Astrocyte (in vitro differentiated cells and primary cell): Measurements from ENCODE around the gene DDX27. TPM values are rescaled to one million over a fixed set of nuclear protein-coding genes. Genes with fewer than 3 reads are reported as not detected.

Source experiments
- DNase-seq: peaks from one replicate; pipeline ENCODE4 v3.0.0-alpha.2; 2010; ENCODE audit warnings: low read depth
- FAIRE-seq: peaks from 2 replicates; lab custom pipeline; 2011; peaks lifted over from hg19 to GRCh38; lab: Jason Lieb, UNC
- H2AFZ ChIP-seq: 2 replicates; pipeline ENCODE4 v1.6.0; 2012; ENCODE audit warnings: low read depth, low read length, inconsistent platforms
- H3K27ac ChIP-seq: 2 replicates; pipeline ENCODE4 v1.5.1; 2011; ENCODE audit warnings: low read depth, low read length, inconsistent platforms
- H3K27me3 ChIP-seq: 2 replicates; pipeline ENCODE4 v1.6.0; 2011; ENCODE audit warnings: low read length, inconsistent platforms; ENCODE audit not compliant: insufficient read depth
- H3K36me3 ChIP-seq: 2 replicates; pipeline ENCODE4 v1.5.1; 2011; ENCODE audit warnings: low read length, inconsistent platforms; ENCODE audit not compliant: insufficient read depth
- H3K4me1 ChIP-seq: 2 replicates; pipeline ENCODE4 v1.5.1; 2011; ENCODE audit warnings: low read length, inconsistent platforms; ENCODE audit not compliant: insufficient read depth
- H3K4me2 ChIP-seq: 2 replicates; pipeline ENCODE4 v1.6.0; 2012; ENCODE audit warnings: low read length, inconsistent platforms
- H3K4me3 ChIP-seq: 2 replicates; pipeline ENCODE4 v1.5.1; 2011; ENCODE audit warnings: low read depth, mild to moderate bottlenecking, low read length, inconsistent platforms; ENCODE audit not compliant: insufficient read depth
- H3K79me2 ChIP-seq: 2 replicates; pipeline ENCODE4 v1.6.0; 2012; ENCODE audit warnings: mild to moderate bottlenecking, low read length, inconsistent platforms; ENCODE audit not compliant: insufficient read depth
- H3K9ac ChIP-seq: 2 replicates; pipeline ENCODE4 v1.6.0; 2012; ENCODE audit warnings: mild to moderate bottlenecking, low read length, inconsistent platforms
- H3K9me3 ChIP-seq: 2 replicates; pipeline ENCODE4 v1.5.1; 2012; ENCODE audit warnings: low read depth, mild to moderate bottlenecking, low read length, inconsistent platforms; ENCODE audit not compliant: insufficient read depth
- H4K20me1 ChIP-seq: 2 replicates; pipeline ENCODE4 v1.6.0; 2012; ENCODE audit warnings: low read length, inconsistent platforms; ENCODE audit not compliant: insufficient read depth
- H3K27ac Mint-ChIP-seq: one replicate; pipeline ENCODE4 v1.8.0; 2021; ENCODE audit warnings: mild to moderate bottlenecking, mixed read lengths; ENCODE audit not compliant: unreplicated experiment
- H3K27me3 Mint-ChIP-seq: one replicate; pipeline ENCODE4 v1.8.0; 2021; ENCODE audit warnings: low read depth, mixed read lengths; ENCODE audit not compliant: unreplicated experiment
- H3K36me3 Mint-ChIP-seq: one replicate; pipeline ENCODE4 v1.8.0; 2021; ENCODE audit warnings: low read depth, mixed read lengths; ENCODE audit not compliant: unreplicated experiment
- H3K4me1 Mint-ChIP-seq: one replicate; pipeline ENCODE4 v1.8.0; 2021; ENCODE audit warnings: low read depth, mixed read lengths; ENCODE audit not compliant: unreplicated experiment
- H3K4me3 Mint-ChIP-seq: one replicate; pipeline ENCODE4 v1.8.0; 2021; ENCODE audit warnings: mild to moderate bottlenecking, moderate library complexity, mixed read lengths; ENCODE audit not compliant: unreplicated experiment
- H3K9me3 Mint-ChIP-seq: one replicate; pipeline ENCODE4 v1.8.0; 2021; ENCODE audit warnings: mild to moderate bottlenecking, mixed read lengths; ENCODE audit not compliant: unreplicated experiment
- EZH2 ChIP-seq: IDR thresholded peaks from 2 replicates; pipeline ENCODE4 v1.6.1; 2012; ENCODE audit warnings: mild to moderate bottlenecking, low read length, inconsistent platforms; ENCODE audit not compliant: insufficient read depth
- total RNA-seq: library from RNA; stranded (reverse); gene quantifications from 2 replicates; pipeline ENCODE4 v1.2.1, GENCODE V29; 2021
- TF ChIP-seq, protein P1 (sequence below): IDR thresholded peaks from 2 replicates; pipeline ENCODE4 v1.5.1; 2011; ENCODE audit warnings: low read depth, mild to moderate bottlenecking, inconsistent platforms, low read length, moderate library complexity; ENCODE audit not compliant: insufficient read depth

DDX27 gene
- total RNA-seq, 1 donor from 2014 or later, result 38.3 TPM

DNA sequence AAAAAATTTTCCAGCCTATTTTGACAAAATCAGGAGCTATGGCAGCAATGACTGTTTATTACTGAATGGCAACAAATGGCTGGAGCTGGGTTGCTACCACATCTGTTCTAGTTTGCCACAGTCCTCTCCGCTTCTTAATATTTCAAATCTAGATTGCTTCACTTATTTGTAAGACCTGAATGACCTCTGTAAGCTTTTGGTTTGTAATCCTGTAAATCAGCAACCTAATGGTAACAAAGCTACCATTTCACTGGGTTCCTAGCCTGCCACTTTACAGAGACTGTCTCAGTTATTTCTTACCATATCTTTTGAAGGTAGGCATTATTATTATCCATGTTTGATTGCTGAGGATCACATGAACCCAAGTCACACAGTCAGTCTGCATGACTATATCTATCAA lies 43.2 kb downstream of the DDX27 start:
- Mint-ChIP-seq H3K27me3 (no peaks in the 10 kb centered on the region), H3K4me1 (peaks cover 15% of the 10 kb centered on the region), H3K27ac (no peak overlapping the region), H3K9me3 (no peaks in the 10 kb centered on the region), H3K4me3 (no peak overlapping the region), H3K36me3 (peaks cover 21% of the 10 kb centered on the region)
- Histone ChIP-seq H3K4me1 (no peaks in the 10 kb centered on the region), H3K9ac (no peak overlapping the region), H3K79me2 (peaks cover 34% of the 10 kb centered on the region), H3K36me3 (peaks cover 48% of the 10 kb centered on the region), H3K9me3 (no peaks in the 10 kb centered on the region), H2AFZ (no peak overlapping the region), H4K20me1 (peaks cover 61% of the 10 kb centered on the region), H3K27me3 (no peaks in the 10 kb centered on the region), H3K27ac (no peak overlapping the region), H3K4me3 (no peak overlapping the region), H3K4me2 (no peak overlapping the region)
- FAIRE-seq, result no peak
- no peak for DNase-seq
- TF ChIP-seq, protein P1, sequence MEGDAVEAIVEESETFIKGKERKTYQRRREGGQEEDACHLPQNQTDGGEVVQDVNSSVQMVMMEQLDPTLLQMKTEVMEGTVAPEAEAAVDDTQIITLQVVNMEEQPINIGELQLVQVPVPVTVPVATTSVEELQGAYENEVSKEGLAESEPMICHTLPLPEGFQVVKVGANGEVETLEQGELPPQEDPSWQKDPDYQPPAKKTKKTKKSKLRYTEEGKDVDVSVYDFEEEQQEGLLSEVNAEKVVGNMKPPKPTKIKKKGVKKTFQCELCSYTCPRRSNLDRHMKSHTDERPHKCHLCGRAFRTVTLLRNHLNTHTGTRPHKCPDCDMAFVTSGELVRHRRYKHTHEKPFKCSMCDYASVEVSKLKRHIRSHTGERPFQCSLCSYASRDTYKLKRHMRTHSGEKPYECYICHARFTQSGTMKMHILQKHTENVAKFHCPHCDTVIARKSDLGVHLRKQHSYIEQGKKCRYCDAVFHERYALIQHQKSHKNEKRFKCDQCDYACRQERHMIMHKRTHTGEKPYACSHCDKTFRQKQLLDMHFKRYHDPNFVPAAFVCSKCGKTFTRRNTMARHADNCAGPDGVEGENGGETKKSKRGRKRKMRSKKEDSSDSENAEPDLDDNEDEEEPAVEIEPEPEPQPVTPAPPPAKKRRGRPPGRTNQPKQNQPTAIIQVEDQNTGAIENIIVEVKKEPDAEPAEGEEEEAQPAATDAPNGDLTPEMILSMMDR, result no peak
- TF ChIP-seq EZH2, result no peak

DNA sequence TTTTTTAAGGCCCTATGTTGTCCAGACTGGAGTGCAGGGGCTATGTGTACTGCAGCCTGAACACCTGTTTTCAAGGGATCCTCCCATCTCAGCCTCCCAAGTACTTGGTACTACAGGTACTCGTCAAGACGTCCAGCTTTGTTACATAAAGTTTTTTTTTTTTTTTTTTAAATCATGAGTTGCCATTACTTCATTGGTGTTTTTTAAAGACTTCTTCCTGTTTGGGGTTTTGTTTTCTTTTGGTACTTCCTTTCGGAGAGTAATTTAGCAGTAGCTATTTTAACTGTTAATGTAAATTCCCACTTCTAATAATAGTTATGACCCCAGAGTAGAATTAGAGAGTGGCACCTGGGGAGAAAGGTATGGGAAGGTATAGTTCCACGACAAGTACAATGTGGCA lies 48.1 kb downstream of the DDX27 start:
- peaks cover 62% of the 10 kb centered on the region for H3K36me3 ChIP-seq
- no peaks in the 10 kb centered on the region for H3K9me3 ChIP-seq
- no peaks in the 10 kb centered on the region for H3K9me3 Mint-ChIP-seq
- no peak overlapping the region for H3K27ac Mint-ChIP-seq
- H4K20me1 ChIP-seq, result peaks cover 92% of the 10 kb centered on the region
- H3K9ac ChIP-seq, result no peak overlapping the region
- H3K4me2 ChIP-seq, result peak overlapping the region; percentile 15
- H3K27ac ChIP-seq, result no peak overlapping the region
- H3K27me3 ChIP-seq, result no peaks in the 10 kb centered on the region
- peaks cover 47% of the 10 kb centered on the region for H3K36me3 Mint-ChIP-seq
- peaks cover 80% of the 10 kb centered on the region for H3K79me2 ChIP-seq
- no peaks in the 10 kb centered on the region for H3K27me3 Mint-ChIP-seq
- no peak overlapping the region for H3K4me3 ChIP-seq
- no peak for DNase-seq
- no peak for FAIRE-seq
- no peak overlapping the region for H2AFZ ChIP-seq
- no peak for TF ChIP-seq EZH2
- TF ChIP-seq, protein P1, result no peak
- no peaks in the 10 kb centered on the region for H3K4me1 ChIP-seq
- H3K4me1 Mint-ChIP-seq, result peaks cover 36% of the 10 kb centered on the region
- peak overlapping the region; percentile 82 for H3K4me3 Mint-ChIP-seq

DNA sequence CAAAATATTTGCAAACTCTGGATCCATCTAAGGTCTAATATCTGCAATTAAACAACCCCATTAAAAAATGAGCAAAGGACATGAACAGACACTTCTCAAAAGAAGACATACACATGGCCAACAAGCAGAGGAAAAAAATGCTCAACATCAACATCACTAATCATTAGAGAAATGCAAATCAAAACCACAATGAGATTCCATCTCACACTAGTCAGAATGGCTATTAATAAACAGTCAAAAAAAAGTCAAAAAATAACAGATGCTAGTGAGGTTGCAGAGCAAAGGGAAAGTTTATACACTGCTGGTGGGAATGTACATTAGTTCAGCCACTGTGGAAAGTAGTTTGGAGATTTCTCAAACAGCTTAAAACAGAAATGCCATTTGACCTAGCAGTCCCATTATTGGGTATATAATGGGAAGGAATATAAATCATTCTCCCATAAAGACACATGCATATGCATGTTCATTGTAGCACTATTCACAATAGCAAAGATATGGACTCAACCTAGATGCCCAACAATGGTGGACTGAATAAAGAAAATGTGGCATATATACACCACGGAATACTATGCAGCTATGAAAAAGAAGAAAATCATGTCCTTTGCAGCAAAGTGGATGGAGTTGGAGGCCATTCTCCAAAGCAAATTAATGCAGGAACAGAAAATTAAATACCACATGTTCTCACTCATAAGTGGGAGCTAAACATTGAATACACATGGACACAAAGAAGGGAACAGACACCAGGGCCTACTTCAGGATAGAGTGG lies 49.6 kb downstream of the DDX27 start:
- H3K36me3 ChIP-seq, result peaks cover 60% of the 10 kb centered on the region

More for the DNA sequence above, 49.6 kb downstream of the DDX27 start:
- FAIRE-seq (no peak), DNase-seq (peak; percentile 78)
- H3K79me2 ChIP-seq, result peaks cover 91% of the 10 kb centered on the region
- H3K9me3 ChIP-seq, result no peaks in the 10 kb centered on the region
- H3K9ac ChIP-seq, result no peak overlapping the region
- peaks cover 90% of the 10 kb centered on the region for H4K20me1 ChIP-seq
- Mint-ChIP-seq H3K4me3 (peak overlapping the region; percentile 92), H3K36me3 (peaks cover 38% of the 10 kb centered on the region), H3K27ac (no peak overlapping the region), H3K4me1 (peaks cover 41% of the 10 kb centered on the region), H3K27me3 (no peaks in the 10 kb centered on the region), H3K9me3 (no peaks in the 10 kb centered on the region)
- H3K4me2 ChIP-seq, result peak overlapping the region; percentile 68
- no peak overlapping the region for H3K4me3 ChIP-seq
- TF ChIP-seq, protein P1, result no peak
- no peak for TF ChIP-seq EZH2
- no peaks in the 10 kb centered on the region for H3K27me3 ChIP-seq
- no peak overlapping the region for H2AFZ ChIP-seq
- no peak overlapping the region for H3K27ac ChIP-seq
- no peaks in the 10 kb centered on the region for H3K4me1 ChIP-seq
